ENCODE data around the gene KLHL7.

- TF ChIP-seq EZH2 (IDR thresholded peaks at IDR 0.05; ENCODE audit: insufficient read depth, poor library complexity, severe bottlenecking) (no peak), EZH2phosphoT487 (IDR thresholded peaks at IDR 0.05; ENCODE audit: insufficient read depth, low read depth) (no peak)
Measured at GRCh38 chr7:23207884-23208283, 102.3 kb downstream of the KLHL7 start.
